HL-60 (cell line): ENCODE data around the gene EOLA1.
"Not testable (repeated sequence)": the region's sequence is repeated elsewhere in the genome, so short reads cannot be mapped to it uniquely, and the experiment has no call there.

Experiments
- POLR2AphosphoS5 ChIP-seq: IDR thresholded peaks from 2 replicates; pipeline ENCODE4 v1.6.1; 2012; ENCODE audit warnings: low read depth
- TF ChIP-seq, protein P1 (sequence below): IDR thresholded peaks from one replicate; pipeline ENCODE4 v1.5.1; 2011; ENCODE audit warnings: low read length, control low read depth, inconsistent platforms; ENCODE audit not compliant: insufficient read depth

DNA sequence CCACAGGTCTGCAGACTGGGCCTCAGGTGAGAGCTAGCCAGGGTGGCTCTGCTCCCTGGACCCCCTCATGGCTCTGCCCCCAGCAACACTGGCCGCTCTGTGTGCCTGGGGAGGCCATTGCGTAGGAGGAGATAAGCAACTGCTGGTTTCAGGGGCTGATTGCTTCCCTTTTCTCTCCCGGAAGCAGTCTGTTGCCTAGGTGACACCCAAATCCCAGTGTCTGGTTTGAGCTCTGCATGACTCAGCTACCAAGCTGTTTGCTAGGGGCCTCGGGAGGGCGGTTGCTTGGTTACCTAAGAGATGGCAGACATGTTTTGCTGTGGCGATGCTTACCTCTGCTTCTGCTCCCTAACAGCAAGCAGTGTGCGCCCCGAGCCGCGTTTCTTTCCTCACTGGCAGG, 15.4 kb upstream of the EOLA1 start:
- TF ChIP-seq, protein P1, sequence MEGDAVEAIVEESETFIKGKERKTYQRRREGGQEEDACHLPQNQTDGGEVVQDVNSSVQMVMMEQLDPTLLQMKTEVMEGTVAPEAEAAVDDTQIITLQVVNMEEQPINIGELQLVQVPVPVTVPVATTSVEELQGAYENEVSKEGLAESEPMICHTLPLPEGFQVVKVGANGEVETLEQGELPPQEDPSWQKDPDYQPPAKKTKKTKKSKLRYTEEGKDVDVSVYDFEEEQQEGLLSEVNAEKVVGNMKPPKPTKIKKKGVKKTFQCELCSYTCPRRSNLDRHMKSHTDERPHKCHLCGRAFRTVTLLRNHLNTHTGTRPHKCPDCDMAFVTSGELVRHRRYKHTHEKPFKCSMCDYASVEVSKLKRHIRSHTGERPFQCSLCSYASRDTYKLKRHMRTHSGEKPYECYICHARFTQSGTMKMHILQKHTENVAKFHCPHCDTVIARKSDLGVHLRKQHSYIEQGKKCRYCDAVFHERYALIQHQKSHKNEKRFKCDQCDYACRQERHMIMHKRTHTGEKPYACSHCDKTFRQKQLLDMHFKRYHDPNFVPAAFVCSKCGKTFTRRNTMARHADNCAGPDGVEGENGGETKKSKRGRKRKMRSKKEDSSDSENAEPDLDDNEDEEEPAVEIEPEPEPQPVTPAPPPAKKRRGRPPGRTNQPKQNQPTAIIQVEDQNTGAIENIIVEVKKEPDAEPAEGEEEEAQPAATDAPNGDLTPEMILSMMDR: not testable (repeated sequence)
- not testable (repeated sequence) for TF ChIP-seq POLR2AphosphoS5
